HG03139 (cell line): ENCODE measurements around the gene HSBP1L1.

Experiments
- ATAC-seq: cut with Tn5 transposase; IDR thresholded peaks from one replicate; pipeline ENCODE4 v1.9.1; 2021; ENCODE audit not compliant: unreplicated experiment

Gene HSBP1L1

DNA sequence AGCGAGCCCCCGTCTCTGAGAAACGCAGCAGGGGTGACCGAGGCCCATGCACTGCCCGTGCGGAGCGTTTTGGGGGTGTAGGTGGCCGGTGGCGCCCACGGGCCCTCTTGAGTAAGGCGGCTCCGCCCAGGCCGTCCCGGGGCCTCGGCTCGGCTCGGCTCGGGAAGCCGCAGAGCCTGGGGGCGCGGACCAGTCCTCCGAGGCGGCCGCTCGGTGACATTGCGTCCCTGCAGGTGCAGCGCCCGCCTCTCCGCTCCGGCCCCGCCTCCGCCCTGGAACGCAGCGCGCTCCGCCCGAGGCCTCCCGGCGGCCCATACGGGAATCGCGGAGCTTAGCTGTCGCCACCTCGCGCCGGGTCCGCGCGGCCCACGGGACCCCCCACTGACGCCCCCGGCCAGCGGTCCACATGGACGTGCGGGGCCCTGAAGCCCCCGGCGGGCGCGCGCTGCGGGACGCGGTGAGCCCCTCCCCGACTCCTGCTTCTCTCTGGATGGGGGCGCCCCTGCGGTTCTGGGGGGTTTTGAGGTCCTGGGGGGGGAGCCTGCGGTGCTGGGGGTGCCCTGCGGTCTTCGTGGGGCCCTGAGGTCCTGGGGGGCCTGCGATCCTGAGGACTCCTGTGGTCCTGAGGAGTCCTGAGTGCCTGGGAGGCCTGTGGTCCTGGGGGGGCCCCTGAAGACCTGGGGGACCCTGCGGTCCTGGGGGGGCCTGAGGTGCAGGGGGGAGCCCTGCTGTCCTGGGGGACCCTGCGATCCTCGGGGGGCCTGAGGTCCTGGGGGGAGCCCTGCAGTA lies at the start of gene HSBP1L1:
TSS of gene HSBP1L1 (plus strand) at position 314 of the 789 bp plus-strand sequence. CDS start at position 407, 93 bp downstream.
- peak; percentile 76 for ATAC-seq

DNA sequence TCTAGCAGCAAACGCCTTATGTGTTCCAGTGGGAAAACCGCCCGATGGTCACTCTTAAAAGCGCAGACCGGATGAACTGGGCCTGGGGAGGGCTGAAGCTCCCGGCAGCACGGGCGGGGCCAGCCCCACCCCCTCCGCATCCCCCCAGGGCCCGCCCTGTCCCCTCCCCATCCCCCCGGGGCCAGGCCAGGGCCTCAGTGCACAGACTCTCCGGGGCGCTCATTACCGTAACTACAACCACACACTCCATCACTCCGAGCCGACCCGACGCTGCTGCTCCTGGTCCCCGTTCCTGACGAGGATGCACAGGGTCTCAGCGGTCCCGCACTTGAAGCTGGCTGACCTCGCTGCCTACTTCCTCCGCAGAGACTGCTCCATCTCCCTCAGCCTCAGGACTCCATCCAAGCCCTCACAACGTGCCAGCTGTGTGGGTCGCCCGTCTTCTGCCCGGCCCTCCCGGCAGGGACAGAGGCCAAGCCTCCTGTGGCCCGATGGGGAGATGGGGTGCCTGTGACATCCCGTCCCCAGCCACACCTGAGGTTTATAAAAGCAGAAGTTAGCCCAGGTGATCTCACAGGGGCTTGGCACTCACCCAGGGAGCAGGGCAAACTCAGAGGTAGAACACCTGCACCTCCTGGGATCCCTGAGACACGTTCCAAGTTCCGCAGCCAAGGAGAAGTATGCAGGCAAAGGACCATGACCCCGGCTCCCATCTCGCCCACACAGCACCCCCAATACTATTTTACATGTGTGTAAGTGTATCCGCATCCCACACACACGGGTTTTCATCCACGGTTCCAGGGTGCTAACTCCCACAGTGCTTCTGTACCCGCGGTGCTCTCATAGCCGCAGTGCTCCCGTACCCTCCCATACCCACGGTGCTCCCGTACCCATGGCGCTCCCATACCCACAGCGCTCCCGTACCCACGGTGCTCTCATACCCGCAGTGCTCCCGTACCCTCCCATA lies 49.0 kb upstream of the HSBP1L1 start:
- no peak for ATAC-seq

DNA sequence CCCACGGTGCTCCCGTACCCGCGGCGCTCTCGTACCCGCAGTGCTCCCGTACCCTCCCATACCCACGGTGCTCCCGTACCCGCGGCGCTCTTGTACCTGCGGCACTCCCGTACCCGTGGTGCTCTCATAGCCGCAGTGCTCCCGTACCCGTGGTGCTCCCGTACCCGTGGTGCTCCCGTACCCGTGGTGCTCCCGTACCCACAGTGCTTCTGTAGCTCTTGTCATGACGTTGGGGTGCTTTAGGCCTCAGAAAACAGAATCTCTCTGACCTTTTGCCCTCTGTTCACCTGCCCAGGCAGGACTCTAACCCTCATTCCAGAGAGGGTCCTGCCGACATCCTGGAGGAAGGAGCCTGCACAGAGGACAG lies 48.3 kb upstream of the HSBP1L1 start:
- no peak for ATAC-seq

DNA sequence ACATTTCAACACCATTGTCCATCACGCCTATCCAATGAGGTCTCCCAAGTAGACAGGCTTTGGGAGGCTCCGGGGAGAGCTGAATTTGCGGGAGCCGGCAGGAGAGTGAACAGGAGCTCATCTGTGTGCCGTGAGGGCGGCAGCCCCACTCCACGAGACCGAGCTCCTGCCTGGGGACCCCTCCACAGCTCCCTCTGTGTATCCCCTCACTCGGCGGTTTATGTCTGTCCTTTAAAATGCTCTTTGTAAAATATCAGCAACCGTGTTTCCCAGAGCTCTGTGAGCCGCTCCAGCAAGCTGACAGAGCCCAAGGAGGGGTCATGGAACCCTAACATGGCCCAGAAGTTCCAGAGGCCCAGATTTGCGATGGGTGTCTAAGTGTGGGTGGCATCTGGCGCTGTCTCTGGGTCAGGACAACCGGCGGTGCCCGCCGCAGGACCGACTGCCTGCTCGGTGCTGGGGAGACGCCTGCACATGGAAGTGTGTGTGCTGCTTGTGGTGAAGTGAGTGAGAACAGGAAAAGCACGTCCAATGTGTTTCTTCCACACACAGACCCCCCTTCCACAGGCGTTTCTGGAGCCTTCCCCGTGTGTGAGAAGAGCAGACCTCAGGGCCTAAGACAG lies 47.8 kb upstream of the HSBP1L1 start:
- no peak for ATAC-seq

DNA sequence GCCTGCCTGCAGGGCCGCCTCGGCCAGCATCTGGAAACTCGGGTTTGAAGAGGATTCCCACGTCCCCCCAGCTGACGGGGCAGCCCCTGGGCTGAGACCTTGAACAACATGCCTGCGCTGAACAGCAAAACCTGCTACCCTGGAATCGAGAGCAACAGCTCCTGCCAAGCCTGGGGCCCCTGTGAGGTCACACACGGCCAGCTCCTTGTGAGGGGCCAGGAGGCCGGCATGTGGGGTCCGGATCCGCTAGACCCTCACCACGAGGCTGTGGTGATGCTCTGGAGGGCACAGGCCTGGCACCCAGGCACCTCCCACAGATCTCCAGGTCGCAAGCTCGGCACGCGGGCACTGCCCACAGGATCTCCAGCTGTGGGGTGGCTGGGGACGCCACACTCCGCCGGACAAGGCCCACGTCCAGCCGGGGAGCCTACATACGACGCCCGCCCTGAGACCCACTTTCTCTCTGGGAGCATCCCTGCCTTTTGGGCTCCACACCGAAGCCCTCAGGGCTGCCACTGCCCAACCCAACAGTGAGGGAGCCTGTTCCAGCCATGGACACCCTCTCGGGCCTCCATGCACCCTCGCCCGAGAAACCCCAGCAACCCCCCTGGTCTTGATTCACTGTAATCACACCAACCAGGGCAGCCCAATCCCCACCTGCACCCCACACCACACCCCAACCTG lies 47.1 kb upstream of the HSBP1L1 start:
- ATAC-seq: no peak

DNA sequence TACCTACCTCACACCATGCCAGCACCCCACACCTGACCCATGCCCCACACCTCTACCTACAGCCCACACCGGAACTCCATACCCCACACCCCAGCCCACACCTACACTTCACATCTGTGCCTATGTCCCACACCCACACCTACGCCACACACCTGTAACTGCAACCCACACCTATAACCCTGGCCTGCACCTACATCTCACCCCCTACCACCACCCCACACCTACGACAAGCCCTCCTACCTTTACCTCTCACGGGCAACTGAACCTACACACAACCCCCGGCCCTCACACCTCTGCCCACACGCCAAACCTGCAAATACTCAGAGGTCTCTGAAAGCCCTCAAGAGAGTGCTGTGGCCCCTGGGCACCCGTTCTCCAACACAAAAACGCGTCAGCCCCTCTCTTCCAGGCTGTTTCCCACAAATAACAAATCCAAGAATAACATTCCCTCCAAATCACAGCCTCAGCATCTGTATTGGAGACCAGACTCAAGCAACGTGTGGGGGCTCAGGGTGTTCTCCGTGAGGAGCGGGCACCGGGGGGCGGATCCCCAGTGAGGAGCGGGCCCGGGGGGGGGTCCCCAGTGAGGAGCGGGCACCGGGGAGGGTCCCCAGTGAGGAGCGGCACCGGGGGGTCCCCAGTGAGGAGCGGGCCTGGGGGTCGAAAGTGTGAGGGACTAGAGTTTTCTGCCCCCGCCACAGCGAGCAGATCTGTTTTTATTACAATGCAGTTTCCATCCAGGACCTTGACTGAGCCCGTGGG lies 46.4 kb upstream of the HSBP1L1 start:
- ATAC-seq: no peak

DNA sequence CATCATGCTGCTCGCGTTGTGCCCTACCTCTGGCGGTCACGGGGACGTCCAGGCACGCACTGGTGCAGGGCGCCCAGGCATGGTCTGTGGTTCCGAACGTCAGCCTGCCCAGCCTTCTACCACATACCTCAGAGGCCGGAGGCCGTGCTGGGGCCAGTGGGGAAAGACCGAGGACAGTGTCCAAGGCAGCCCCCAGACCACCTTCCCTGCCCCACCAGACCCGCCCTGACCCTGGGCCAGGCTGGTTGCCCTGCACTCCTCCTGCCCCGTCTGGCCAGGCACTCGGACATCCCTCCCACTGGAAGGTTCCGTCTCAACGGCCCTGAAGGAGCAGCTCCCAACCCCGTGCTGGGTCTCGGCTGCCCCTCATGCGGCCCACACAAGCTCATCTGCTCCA lies 45.8 kb upstream of the HSBP1L1 start:
- ATAC-seq: no peak

DNA sequence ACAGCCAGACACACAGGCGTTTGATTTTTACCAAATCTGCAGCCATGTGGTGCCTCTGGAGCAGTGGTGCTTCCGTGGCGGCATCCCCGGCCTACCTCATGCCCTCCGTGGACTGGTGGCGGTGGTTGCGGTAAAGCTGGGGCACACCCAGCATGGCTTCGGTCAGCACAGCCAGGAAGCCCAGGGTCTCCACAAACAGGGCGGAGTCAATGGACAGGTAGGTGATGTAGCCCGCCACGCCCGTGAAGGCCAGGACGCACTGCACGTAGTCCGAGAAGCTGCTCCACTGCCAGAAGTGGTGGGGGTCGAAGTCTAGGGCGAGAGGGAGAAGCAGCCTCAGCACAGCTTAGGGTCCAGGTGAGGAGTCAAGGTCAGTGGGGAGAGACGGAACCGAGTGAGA lies 45.4 kb upstream of the HSBP1L1 start:
- no peak for ATAC-seq

DNA sequence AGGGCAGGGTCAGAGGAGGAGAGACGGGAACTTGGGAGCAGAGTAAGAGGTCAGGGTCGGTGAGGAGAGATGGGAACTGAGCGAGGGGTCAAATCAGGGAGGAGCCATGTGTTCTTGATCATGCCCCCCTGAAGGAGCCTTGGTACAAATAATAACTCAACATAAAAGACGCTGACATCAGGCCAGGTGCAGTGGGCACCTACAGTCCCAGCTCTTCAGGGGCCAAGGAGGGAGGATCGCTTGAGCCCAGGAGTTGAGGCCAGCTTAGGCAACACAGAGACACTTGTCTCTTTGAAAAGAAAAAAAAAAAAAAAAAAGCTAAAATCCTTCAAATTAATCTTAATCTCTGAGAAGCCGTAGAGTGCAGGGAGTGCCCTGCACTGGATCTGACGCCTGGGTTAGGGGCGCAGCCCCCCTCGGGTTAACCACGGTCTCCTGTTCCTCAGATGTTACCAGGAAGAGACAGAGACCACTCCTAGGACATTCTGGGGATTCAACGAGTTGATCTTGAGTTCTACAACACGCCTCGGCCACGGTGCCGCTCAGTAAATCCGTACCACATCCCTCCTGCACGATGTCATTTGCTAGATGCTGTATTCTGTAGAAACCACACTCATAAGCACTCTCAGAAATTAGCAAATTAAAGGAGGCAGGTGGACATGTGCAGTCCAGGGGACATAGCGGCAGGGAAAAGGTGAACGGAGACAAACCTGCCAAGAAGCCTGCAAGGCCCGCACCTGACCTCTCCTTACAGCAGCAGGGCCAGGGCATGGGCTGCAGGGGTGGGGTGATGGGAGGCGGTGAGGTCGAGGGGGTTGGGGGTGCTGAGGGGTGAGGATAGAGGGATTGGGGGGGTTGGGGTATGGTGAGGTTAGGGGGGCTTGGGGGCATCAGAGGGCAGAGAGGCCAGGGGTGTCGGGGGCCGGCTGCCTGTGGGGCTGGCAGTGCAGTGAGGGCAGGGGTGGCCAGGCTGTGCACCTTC lies 42.2 kb upstream of the HSBP1L1 start:
- ATAC-seq: no peak

DNA sequence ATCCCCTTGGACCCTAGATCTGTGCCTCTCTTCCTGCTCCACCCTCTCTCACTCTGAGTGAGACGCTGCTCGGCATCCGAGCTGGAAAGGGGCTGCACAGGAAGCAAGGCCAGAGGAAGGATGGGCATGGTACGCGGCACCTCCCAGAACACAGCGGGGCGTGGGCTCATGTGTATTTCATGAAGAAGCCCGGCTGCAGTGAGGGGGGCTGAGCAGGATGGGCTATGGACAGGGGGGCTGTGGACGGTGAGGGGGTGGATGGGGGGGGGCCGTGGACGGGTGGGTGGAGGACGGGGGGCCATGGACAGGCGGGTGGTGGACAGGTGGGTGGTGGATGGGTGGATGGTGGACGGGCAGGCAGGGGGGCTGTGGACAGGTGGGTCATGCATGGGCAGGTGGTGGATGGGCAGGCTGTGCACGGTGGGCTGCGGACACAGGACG lies 41.5 kb upstream of the HSBP1L1 start:
- ATAC-seq: no peak

DNA sequence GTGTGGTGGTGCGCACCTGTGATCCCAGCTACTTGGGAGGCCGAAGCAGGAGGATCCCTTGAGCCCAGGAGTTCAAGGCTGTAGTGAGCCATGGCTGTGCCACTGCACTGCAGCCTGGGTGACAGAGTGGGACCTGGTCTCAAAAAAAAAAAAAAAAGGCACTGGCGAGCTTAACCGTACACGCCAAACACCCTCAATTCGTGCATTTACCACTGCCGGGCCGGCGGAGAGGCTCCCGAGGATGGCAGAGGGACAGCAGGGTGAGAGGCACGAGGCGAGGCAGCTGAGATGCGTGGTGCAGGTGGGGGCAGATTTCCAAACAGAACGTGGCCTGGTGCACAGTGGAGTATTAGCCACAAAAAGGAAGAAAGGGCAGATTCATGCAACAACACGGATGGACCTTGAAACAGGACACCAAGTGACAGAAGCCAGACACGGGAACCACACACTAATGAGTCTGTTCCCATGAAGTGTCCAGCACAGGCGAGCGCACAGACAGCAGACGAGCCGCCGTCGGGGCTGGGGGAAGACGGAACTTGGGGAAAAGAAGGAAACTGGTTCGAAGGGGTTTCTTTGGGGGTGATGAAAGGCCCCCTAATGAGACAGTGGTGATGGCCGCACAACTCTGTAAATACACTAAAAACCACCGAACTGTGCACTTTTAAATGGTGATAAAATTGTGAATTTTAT lies 40.4 kb upstream of the HSBP1L1 start:
- ATAC-seq: no peak

DNA sequence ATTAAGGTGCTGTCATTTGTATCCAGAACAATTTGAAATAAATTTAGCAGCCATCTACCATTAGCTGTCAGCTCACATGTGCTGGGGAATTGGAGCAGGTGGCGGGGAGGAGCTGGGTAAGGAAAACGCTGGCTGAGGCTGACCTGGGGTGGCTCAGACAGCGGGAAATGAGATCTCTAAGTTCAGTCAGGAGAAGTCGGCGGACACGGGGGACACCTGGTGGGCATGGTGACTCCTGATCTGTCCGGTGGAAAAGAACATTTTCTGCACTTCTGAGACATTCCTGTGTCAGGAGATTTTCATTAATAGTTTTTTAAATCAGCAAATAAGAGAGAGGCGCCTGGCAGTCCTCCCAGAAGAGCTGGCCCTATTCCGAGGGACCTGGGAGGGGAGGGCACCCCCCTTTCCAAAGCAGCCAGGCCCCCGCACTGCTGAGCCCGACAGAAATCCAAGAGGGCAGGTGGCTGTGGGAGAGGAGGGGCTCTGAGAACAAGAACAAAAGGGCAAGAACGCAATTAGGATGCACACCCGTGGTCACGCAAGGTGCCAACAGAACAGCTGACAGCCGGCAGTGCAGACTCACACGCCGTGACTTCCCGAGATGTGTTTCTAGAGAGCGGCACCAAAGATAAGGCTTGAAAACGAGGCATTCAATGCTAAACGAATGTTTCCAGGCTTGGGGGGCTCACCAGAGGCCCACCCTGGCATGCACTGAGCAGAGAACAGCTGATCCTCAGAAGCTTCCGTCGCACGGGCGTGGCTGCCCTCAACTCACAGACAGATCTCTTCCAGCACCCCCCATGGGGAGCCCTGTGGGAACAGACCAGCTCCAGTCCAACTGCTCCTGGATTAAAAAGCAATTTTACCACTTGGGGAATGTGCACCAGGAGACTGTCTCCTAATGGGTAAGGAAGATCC lies 39.4 kb upstream of the HSBP1L1 start:
- ATAC-seq: no peak

DNA sequence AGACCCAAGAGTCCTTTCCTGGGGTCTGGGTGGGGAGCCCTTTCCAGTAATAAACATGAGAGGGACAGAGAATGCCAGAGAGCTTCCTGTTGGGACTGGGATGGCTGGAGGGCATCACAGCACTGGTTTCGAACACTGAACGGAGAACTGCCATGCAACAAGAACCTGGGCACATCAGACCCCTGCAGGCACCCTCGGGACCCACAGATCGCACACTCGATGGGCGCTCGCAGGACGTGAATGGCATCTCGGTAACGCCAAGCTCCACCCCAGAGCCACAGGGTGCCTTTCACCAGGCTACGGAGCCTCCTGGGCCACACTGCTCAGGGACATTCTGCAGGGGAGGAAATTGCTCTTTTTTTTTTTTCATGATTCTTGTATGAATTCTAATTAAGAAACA lies 38.1 kb upstream of the HSBP1L1 start:
- ATAC-seq: no peak

DNA sequence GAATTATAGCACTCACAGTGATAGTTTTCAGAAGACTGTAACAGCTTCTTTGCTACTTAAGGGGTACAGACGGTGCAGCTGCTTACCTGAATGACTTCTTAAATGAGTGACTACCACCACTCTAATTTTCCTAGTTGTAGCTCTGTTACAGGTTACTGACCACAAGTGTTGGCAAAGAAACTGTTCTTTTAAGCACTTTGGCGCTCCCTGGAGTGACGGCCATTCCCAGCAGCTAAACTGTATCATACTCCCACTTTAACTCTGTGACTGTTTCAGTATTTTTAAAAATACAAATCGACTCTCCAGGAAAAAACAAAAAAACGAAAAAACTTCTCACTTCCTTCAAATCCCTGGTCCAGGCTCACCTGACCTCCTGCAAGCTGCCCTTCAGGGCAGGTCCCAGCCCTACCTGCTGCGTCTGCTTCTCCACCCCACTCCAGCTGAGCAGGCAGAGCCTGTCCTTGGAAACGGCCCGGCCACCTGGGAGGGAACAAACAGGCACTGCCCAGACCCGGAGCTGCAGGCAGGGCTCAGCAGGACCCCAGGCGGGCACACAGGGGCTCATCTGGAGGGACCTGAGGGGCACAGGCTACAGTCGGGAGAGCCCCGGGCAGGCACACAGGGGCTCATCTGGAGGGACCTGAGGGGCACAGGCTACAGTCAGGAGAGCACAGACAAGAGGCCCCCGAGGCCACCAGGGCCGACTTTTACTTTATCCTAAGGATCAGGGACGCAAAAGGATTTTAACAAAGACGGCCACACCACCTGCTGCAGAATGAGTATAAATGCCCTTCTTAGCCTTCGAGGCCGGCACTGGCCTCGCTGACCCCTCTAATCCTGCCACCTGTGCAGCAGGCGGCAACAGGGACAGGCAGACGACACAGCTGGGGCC lies 37.5 kb upstream of the HSBP1L1 start:
- ATAC-seq: no peak

DNA sequence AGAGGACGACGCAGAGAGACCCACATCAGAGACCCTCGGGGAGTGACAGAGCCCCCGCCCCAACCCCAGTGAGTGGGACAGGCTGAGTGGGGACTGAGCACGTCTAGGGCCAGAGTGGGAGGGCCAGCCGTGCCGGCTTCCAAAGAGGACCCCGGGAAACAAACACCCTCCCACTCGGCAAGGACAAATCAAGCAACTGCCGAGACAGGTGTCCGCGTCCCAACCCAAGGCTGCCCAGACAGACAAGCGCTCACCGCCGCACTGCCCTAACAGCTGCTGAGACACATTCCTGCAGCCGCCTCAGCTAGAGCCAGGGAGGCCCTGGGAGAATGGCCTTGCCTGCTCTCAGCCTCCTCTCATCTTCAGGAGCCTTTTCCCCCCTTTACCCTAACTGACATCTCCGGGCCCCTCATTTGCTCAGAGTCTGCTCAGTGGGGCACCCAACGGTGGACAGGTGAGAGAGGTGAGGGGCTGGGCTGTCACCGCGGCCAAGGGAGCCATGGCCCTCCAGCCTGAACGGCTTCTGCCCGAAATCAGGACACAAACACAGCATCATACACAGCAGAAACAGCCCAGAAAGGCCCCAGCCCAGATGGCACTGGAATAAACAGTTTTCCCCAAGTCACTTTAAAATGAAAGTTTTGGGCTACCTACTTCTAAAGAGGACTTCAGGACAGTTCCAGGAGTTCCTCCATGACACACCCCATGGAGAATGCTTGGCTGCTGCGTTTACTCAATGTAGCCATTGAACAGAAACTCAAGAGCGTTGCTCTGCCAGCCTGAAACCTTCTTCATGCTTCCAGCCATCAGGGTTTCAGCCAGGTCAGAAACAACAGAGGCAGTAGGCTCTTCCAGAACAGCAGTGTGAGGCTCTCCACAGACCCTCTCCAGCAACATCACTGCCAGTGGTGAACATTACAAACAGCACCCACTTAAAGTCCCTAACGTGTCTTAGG lies 36.6 kb upstream of the HSBP1L1 start:
- no peak for ATAC-seq
